ENCODE measurements around the gene ITPR3. TPM values are rescaled to one million over a fixed set of nuclear protein-coding genes. Genes with fewer than 3 reads are reported as not detected.

ITPR3 gene
- total and polyA plus RNA-seq, 8 donors = 70.8 to 147 (median 94.4) TPM

DNA sequence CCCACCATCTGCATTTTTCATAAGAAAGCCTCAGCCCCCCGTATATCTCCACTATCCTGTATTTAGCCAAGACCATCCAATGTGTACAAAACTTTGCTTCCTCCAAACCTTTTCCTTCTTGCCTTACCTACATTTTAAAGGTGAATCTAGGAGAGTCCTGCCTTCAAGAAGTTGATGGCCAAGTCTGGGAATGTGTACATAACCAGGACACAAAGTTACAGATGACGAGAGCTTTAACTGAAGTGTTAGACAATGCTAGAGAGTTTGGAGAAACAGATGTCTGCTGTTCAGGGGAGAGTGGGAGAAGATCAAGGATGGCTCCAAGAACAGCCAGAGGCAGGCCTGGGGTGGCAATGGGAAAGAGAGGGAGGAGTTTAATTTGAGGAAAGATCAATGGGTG, 92.7 kb downstream of the ITPR3 start:
- TF ChIP-seq, protein P1, sequence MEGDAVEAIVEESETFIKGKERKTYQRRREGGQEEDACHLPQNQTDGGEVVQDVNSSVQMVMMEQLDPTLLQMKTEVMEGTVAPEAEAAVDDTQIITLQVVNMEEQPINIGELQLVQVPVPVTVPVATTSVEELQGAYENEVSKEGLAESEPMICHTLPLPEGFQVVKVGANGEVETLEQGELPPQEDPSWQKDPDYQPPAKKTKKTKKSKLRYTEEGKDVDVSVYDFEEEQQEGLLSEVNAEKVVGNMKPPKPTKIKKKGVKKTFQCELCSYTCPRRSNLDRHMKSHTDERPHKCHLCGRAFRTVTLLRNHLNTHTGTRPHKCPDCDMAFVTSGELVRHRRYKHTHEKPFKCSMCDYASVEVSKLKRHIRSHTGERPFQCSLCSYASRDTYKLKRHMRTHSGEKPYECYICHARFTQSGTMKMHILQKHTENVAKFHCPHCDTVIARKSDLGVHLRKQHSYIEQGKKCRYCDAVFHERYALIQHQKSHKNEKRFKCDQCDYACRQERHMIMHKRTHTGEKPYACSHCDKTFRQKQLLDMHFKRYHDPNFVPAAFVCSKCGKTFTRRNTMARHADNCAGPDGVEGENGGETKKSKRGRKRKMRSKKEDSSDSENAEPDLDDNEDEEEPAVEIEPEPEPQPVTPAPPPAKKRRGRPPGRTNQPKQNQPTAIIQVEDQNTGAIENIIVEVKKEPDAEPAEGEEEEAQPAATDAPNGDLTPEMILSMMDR (IDR thresholded peaks at IDR 0.05) = no peak
- H3K9me3 ChIP-seq = no peaks in the 10 kb centered on the region
- no peak for DNase-seq
- no peak overlapping the region for H3K27ac ChIP-seq
- H3K36me3 ChIP-seq = peaks cover 0 to 3% of the 10 kb centered on the region in 2 donors
- H3K27me3 ChIP-seq = no peaks in the 10 kb centered on the region
- no peak for ATAC-seq
- H3K4me1 ChIP-seq = peaks cover 23 to 26% of the 10 kb centered on the region in 2 donors
- intact Hi-C loops (cut with DNase I) = no loop called here
- H3K4me3 ChIP-seq = no peak overlapping the region

DNA sequence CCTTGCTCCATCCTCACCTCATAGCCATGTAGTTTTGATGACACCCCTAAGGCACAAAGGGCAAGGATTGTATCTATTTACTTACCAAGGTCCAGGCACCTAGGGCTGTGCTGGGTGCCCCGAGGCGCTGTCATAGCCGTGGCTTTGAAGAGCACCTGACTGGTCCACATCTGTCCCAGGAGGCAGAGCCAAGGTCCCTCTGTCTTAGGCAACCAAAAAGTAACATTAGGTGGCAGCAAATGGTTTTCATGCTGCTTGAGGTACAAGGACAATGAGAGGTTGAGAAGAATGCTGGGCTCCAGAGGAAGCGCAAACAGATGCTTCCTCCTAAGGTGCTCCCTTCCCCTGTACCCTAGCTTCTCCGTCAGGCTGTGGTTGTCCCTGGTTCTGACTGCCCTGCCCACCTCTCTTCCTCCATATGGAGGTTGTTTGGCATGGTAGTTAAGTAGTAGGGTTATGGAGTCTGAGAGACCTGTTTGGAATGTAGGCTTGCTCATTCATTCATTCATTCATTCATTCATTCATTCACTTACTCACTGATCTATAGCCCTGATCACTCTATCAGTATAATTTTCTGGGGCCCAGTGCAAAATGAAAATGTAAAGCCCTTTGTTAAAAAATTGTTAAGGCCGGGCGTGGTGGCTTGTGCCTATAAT, 93.4 kb downstream of the ITPR3 start:
- intact Hi-C loops (cut with DNase I) = no loop called here

DNA sequence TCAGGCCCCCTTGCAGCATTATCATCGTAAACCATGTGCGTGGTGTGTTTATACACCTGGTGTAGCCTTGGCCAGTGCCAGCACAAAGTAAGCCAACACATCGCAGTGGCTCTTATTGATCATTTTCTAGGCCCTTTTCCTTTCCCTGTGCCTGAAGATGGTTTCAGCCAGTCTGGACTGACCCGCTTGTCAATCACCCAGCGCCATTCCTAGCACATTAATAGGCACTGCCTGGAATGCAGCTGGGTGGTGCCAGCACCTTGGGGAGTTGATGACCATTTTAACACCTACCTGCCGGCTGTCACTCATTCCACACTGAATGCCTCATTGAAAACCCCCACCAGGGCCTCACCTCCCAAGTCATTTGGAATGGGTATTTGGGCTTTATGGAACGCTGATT, 95.3 kb downstream of the ITPR3 start:
- H3K4me3 ChIP-seq = no peak overlapping the region
- DNase-seq (no peak), ATAC-seq (peak; percentile 8)
- TF ChIP-seq, protein P1 (IDR thresholded peaks at IDR 0.05) = no peak
- H3K27me3 ChIP-seq = no peaks in the 10 kb centered on the region
- intact Hi-C loops (cut with DNase I) = no loop called here
- H3K4me1 ChIP-seq = peaks cover 10 to 14% of the 10 kb centered on the region in 2 donors
- peak overlapping the region; percentile 6 to 13 for H3K27ac ChIP-seq
- H3K9me3 ChIP-seq = no peaks in the 10 kb centered on the region
- no peaks in the 10 kb centered on the region for H3K36me3 ChIP-seq

More for the DNA sequence above, 93.4 kb downstream of the ITPR3 start:
- Histone ChIP-seq H3K9me3 (no peaks in the 10 kb centered on the region), H3K27me3 (no peaks in the 10 kb centered on the region), H3K36me3 (no peaks in the 10 kb centered on the region), H3K4me1 (peaks cover 23 to 28% of the 10 kb centered on the region in 2 donors), H3K4me3 (no peak overlapping the region), H3K27ac (no peak overlapping the region)
- DNase-seq (no peak), ATAC-seq (no peak)
- TF ChIP-seq, protein P1 (IDR thresholded peaks at IDR 0.05) = no peak

DNA sequence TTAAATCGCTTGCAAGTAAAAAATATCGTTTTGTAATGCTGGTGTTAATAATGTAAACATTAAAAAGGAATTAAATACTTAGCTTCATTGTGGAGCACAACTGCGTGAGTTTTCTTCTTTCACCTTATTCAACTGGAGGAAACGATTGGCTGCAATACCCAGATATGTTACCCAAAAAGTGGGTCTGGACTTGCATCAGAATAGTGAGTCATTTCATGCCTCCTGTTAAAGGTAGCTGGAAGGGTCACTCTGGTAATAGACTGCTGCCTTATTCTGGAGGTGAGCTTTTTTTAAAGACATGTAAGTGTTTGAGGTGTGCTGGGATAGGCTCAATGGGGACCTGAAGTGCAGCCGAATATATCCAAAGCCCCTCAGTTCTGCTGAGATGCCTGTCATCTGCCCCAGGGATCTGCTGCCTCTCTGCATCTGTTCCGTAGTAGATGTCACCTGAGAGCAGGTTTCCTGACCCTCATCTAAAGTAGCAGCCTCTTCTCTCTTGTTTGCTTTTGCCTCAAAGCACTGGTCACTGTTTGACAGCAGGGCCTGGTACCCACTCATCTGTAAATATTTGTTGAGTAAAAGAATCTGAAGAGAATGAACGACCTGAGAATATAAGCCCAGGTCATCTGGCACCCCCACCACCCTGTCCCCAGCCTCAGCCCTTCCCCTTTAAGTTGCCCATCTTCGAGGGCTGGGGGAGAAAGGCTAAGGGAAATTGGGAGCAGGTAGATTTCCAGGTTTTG, 95.9 kb downstream of the ITPR3 start:
- TF ChIP-seq, protein P1 (IDR thresholded peaks at IDR 0.05) = no peak
- Histone ChIP-seq H3K36me3 (no peaks in the 10 kb centered on the region), H3K4me3 (no peak overlapping the region), H3K27me3 (peaks cover 0 to 3% of the 10 kb centered on the region in 2 donors), H3K4me1 (peaks cover 10 to 13% of the 10 kb centered on the region in 2 donors), H3K9me3 (no peaks in the 10 kb centered on the region), H3K27ac (peak overlapping the region; percentile 13 to 41)
- peak; percentile 23 for ATAC-seq
- no peak for DNase-seq
- intact Hi-C loops (cut with DNase I) = no loop called here

DNA sequence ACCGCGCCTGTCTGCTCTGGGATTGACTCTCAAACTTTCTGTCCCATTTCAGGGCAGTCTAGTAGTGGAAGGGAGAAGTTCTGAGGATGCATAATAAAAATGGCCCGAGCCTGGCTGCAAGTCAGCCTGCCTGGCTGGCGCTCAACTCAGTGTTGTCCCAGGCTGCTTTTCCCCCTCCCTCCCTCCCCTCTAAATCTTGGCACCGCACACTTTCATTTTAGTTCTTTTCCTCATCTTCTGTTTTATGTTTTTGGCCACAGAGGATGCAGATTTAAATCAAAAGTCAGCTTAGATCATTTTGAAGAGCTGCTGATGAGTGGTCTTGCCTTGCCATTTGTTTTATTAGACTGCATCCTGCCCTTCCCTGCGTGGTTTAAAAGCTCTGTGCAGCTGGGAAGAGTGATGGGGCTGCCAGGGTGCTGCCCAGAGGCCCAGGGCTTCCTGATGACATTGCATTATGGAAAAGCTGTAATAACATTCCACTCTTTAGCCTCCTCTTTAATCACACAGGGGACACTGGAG, 96.9 kb downstream of the ITPR3 start:
- DNase-seq (peak in 2 of 4 donors; percentile 84 to 93), ATAC-seq (no peak)
- Histone ChIP-seq H3K4me3 (no peak overlapping the region), H3K36me3 (no peaks in the 10 kb centered on the region), H3K27me3 (peaks cover 0 to 6% of the 10 kb centered on the region in 2 donors), H3K4me1 (peaks cover 10% of the 10 kb centered on the region in 2 donors), H3K27ac (peak overlapping the region; percentile 26 to 41), H3K9me3 (no peaks in the 10 kb centered on the region)
- intact Hi-C loops (cut with DNase I) = no loop called here
- TF ChIP-seq, protein P1 (IDR thresholded peaks at IDR 0.05) = no peak

Data from left lung (tissue), 10 donors.